MM.1S (cell line): Measurements from ENCODE around the gene SETD2.

ENCODE experiments used
- EZH2 ChIP-seq: fragments of 300-600 bp; sonication (generic); optimal IDR thresholded peaks from 2 replicates; pipeline ENCODE3; 2017; ENCODE audit warnings: low read depth, mild to moderate bottlenecking, antibody characterized with exemption, low read length, mixed read lengths
- TF ChIP-seq, protein P1 (sequence below): fragments of 300-600 bp; sonication (generic); IDR thresholded peaks from 2 replicates; pipeline ENCODE4 v1.5.1; 2016; ENCODE audit warnings: antibody characterized with exemption, low read length, mixed read lengths

DNA sequence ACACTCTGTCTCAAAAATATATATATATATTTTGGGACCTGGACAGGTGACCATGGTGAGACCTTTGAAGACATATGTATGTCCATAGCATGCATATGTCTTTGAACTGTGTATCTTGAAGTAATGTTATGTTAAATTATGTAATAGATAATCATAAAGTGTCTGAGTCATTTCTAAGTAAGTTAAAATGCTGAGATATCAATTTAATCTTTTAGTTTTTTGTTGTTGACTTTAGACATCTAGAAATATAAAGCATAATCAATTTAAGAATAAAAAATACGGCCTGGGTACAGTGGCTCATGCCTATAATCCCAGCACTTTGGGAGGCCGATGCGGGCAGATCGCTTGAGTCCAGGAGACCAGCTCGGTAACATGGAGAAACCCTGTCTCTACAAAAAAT is 12.7 kb upstream of the SETD2 start:
- TF ChIP-seq, protein P1, sequence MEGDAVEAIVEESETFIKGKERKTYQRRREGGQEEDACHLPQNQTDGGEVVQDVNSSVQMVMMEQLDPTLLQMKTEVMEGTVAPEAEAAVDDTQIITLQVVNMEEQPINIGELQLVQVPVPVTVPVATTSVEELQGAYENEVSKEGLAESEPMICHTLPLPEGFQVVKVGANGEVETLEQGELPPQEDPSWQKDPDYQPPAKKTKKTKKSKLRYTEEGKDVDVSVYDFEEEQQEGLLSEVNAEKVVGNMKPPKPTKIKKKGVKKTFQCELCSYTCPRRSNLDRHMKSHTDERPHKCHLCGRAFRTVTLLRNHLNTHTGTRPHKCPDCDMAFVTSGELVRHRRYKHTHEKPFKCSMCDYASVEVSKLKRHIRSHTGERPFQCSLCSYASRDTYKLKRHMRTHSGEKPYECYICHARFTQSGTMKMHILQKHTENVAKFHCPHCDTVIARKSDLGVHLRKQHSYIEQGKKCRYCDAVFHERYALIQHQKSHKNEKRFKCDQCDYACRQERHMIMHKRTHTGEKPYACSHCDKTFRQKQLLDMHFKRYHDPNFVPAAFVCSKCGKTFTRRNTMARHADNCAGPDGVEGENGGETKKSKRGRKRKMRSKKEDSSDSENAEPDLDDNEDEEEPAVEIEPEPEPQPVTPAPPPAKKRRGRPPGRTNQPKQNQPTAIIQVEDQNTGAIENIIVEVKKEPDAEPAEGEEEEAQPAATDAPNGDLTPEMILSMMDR, result no peak
- TF ChIP-seq EZH2, result no peak
